Ovary (tissue), 3 donors: ENCODE results near the gene PLA2G2D.

ENCODE experiments used
- EP300 ChIP-seq: sonication (generic); formaldehyde crosslinking; IDR thresholded peaks from one replicate; pipeline ENCODE4 v1.6.1; 2017; ENCODE audit warnings: antibody characterized with exemption
- TF ChIP-seq, protein P1 (sequence below), 3 donors: fragments of 450-650 bp in 2 of 3; fragments of 200-600 bp in 1 of 3; IDR thresholded peaks; one replicate each; pipeline versions ENCODE4 v1.5.1 to v1.8.0; 2016 to 2022; ENCODE audit warnings: antibody characterized with exemption in 3 of 3, mild to moderate bottlenecking in 1 of 3
- donor health status: DM: no; HTN: no; CAD: no.

DNA sequence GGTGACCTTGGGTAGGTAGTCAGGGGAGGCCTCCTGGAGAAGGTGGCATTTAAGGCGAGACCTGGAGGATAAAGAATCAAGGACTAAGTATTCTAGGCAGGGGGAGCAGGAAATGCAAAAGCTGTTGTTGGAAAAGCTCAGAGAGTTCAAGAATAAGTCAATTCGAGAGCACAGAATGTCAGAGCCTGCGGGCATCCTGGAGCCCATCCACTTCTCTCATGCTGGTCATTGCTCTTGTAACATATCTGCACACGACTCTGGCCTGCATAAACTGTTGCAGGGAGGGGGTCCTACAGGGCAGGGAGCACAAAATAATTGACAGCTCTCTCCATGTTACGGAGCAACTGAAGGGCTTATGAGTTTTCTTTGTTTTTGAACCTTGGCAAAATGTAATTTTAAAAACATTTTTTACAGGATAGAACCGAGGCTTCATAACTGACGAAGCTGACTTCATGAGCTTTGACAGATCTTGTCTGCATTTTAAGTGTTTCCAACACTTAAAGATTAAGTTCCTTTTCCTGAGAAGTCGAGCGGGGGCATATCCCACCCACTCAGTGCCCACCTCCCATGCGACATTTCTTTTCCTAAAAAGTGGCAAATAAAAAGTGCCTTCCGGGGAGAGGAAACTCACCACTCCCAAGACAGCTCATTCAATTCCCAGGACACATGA, 45.1 kb downstream of the PLA2G2D start:
- TF ChIP-seq, protein P1, sequence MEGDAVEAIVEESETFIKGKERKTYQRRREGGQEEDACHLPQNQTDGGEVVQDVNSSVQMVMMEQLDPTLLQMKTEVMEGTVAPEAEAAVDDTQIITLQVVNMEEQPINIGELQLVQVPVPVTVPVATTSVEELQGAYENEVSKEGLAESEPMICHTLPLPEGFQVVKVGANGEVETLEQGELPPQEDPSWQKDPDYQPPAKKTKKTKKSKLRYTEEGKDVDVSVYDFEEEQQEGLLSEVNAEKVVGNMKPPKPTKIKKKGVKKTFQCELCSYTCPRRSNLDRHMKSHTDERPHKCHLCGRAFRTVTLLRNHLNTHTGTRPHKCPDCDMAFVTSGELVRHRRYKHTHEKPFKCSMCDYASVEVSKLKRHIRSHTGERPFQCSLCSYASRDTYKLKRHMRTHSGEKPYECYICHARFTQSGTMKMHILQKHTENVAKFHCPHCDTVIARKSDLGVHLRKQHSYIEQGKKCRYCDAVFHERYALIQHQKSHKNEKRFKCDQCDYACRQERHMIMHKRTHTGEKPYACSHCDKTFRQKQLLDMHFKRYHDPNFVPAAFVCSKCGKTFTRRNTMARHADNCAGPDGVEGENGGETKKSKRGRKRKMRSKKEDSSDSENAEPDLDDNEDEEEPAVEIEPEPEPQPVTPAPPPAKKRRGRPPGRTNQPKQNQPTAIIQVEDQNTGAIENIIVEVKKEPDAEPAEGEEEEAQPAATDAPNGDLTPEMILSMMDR (IDR thresholded peaks at IDR 0.05): no peak
- TF ChIP-seq EP300: no peak
